NCI-H345 treated with DMSO at 0.1 percent for 48 hours (cell line): ENCODE results near the gene LILRB1.
"Not testable (repeated sequence)": the region's sequence is repeated elsewhere in the genome, so short reads cannot be mapped to it uniquely, and the experiment has no call there.

ENCODE experiments used
- DNase-seq: peaks from one replicate; lab custom pipeline; 2025; ENCODE audit not compliant: unreplicated experiment; lab: John Stamatoyannopoulos, UW

The LILRB1 gene

GRCh38 chr19:54630262-54630661, at the start of gene LILRB1:
Gene LILRB1, plus strand, starts transcription at chr19:54630484. Its CDS starts 590 bp downstream, at chr19:54631074.
- not testable (repeated sequence) for DNase-seq

DNA sequence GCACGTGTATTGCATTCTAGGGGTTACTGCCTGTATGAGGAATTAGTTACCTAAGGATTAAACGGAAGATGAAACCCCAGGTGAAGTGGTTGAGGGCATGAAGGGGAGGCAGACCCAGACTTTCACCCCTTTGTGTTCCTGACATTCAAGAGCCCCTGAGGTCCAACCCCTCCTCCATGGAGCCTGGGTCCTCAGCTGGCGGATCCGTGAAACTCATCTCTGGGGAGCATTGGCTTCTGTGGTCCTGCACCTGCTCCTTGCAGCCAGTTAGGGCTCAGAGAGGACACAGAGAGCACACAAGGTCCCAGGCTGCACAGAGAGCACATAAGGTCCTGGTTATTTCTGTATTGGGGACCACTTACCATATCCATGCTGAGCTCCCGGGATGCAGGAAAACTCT, 43.9 kb upstream of the LILRB1 start:
- DNase-seq: no peak

- no peak for DNase-seq
Observed at GRCh38 chr19:54587026-54587425, 43.3 kb upstream of the LILRB1 start.

GRCh38 chr19:54593445-54593844, 36.8 kb upstream of the LILRB1 start, which contains the start of gene LILRA1:
Gene LILRA1, plus strand, starts transcription at chr19:54593632. Its CDS starts 613 bp downstream, at chr19:54594245.
- DNase-seq: not testable (repeated sequence)

GRCh38 chr19:54593931-54594626, 36.2 kb upstream of the LILRB1 start:
- not testable (repeated sequence) for DNase-seq

- DNase-seq: no peak
Observed at GRCh38 chr19:54594737-54595136, 35.5 kb upstream of the LILRB1 start.

- DNase-seq: not testable (repeated sequence)
Observed at GRCh38 chr19:54595680-54596436, 34.4 kb upstream of the LILRB1 start.

DNA sequence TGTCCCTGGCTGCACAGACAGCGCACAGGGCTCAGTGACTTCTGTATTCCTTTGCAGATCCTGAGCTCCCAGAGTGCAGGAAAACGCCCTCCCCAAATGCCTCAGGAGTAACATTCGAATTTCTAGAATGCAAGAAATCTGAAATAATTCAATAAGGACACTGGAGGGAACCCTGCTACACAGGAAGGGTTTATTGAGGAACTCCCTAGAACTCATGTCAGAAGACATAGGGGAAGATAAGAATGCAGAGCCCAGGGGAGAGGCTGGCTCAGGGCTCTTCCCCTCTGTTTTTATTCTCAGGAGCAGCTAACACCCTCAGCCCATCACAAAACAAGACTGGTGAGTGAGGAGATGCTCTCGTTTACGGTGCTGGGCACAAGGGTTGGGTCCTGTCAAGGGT, 30.1 kb upstream of the LILRB1 start:
- DNase-seq: no peak

DNA sequence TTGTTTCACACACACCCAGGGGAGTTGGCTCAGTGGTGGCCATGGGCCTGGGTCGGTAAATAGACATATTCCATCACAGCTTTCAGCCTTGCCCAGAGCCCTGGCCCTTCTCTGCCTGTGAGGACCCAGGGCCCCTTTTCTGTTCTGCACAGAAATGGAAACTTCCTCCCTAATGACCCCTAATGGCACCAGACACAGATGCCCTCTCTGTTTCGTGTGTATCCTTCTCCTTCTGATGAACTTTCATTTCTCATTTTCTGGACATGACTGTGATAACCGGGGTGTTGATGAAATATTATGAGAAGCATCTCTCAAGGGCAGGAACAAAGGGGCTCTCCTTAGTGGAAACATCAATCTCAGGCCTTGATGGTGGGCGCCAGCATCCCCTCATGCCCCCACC, 24.1 kb upstream of the LILRB1 start:
- no peak for DNase-seq

- DNase-seq: no peak
Observed at GRCh38 chr19:54606891-54607784, 23.1 kb upstream of the LILRB1 start.

- no peak for DNase-seq
Observed at GRCh38 chr19:54607785-54608150, 22.5 kb upstream of the LILRB1 start.

DNA sequence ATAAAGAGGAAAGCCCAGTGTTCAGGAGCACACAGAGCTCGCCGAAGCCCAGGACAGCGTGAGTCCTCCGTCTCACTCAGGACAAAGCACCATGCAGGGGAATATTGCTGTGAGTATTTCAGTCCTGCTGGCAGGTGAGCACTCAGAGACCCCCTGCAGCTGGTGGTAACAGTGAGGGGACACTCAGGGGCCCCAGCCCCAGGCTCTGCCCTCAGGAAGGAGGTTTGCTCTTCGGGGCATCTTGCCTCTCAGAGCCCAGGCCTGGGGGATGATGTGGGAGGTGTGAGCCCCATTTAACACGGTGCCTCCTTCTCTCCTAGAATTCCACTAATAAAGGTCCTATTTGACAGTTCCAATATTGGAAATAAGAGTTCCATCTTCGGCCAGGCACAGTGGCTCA, 22.1 kb upstream of the LILRB1 start:
- no peak for DNase-seq

DNA sequence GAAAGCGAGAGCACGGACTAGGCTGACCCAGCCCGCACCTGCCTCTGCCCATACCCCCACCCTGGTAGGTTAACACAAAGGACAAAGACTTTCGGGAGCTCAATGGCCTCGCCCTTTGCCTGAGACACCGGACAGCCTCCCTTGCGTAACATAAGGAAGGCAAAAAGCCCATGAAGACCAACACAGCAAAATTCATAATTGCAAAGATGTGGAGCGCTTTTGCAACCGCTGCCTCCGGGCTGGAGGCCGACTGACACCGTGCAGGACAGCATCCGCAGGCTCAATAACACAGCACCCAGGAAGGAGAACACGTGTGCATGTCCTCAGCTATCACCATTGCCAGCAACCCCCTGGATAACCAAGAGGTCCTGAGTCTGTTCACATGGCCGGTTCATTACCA, 21.5 kb upstream of the LILRB1 start:
- DNase-seq: no peak

DNA sequence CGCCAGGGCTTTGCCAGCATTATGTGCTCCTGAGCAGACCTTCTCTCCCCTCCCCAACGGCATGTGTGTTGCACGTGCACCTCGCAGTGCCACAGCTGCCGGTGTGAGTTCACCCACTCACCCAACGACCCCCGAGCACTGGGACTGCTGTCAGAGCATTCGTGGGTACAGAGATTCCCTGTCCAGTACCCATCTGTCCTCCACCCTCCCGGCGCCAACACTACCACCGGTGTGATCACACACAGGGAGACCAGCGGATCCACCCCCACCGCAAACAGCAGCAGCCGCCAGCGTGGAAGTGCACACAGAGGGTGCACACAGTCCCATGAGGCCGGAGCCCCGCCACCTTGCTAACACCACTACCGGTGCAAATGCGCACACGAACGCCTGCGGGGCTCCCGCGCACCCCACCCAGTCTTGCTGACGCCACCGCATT, 20.9 kb upstream of the LILRB1 start:
- DNase-seq: no peak

DNA sequence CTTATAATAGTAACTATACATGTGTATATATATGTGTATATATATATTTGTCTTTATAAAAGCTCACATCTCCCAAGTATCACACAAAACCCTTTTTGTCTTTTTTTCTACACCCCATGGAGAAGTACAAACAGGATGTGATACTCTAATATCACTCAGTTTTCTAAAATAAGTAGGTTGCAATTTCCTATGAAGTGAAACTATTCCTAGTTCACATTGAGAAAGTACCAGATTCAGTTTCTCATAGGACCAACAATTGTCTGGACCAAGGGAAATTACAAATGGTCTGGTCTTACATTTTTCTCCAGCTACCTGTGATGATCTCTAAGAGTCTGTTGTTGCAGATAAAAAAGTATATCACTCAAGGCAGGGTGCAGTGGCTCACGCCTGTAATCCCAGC, 17.9 kb upstream of the LILRB1 start:
- DNase-seq: no peak

DNA sequence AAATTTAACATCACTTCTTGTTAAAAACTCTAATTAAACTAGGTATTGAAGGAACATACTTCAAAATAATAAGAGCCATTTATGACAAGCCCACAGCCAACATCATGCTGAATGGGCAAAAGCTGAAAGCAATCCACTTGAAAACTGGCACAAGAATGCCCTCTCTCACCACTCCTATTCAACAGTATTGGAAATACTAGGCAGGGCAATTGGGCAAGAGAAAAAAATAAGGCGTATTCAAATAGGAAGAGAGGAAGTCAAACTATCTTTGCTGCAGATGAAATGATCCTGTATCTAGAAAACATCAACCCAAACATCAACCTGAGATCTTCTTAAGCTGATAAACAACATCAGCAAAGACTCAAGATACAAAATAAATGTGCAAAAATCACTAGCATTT, 15.6 kb upstream of the LILRB1 start:
- DNase-seq: no peak

GRCh38 chr19:54616057-54616456, 14.2 kb upstream of the LILRB1 start:
- no peak for DNase-seq

- DNase-seq: no peak
Observed at GRCh38 chr19:54616821-54617560, 13.3 kb upstream of the LILRB1 start.

DNA sequence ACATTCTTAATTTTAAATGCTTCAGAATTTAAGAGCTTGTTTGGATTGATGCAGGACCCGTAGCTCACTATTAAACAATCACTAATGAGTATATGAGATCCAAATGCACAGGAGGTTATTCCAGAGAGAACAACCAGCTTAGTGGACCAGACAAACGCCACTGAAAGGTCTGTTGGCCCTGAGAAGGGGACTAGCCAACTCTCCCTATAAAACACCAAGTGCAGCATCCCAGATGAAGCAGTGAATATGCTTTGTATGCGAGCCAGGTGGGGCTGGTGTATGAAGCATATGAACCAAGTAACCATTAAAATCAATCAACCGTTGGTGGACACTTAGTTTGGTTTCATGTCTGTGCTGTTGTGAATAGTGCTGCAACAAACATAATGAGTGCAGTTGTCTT, 9.8 kb upstream of the LILRB1 start:
- no peak for DNase-seq

DNA sequence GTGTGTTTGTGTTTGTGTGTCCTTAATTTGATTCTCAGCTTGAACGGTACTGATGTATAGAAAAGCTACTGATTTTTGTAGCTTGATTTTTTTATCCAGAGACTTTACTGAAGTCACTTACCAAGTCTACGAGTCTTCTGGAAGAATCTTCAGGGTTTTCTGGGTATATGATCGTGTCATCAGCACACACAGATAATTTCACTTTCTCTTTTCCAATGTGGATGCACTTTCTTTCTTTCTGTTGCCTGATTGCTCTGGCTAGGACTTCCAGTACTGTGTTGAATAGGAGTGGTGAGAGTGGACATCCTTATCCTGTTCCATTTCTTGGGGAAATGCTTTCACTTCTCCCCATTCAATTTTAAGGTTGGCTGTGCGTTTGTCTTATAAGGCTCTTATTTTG, 7.9 kb upstream of the LILRB1 start:
- DNase-seq: no peak

GRCh38 chr19:54624234-54624633, 6.0 kb upstream of the LILRB1 start:
- not testable (repeated sequence) for DNase-seq
